Right lobe of liver (tissue), 4 donors: ENCODE measurements around the gene RPS5.

Source experiments
- POLR2A ChIP-seq: fragments of 450-650 bp; IDR thresholded peaks from one replicate; pipeline ENCODE4 v1.6.1; 2017; ENCODE audit warnings: antibody characterized with exemption, mild to moderate bottlenecking
- TF ChIP-seq, protein P1 (sequence below), 4 donors: fragments of 200-600 bp in 3 of 4; fragments of 450-650 bp in 1 of 4; IDR thresholded peaks; one replicate each; pipeline versions ENCODE4 v1.5.1 to v1.8.0; 2016 to 2022; ENCODE audit warnings: antibody characterized with exemption in 4 of 4, mild to moderate bottlenecking in 2 of 4
- donor health status: DM: no; HTN: no; CAD: no.
- donor health status: DM: no; HTN: no; CAD: no.
- donor health status: DM: no; HTN: yes; CAD: no.

DNA sequence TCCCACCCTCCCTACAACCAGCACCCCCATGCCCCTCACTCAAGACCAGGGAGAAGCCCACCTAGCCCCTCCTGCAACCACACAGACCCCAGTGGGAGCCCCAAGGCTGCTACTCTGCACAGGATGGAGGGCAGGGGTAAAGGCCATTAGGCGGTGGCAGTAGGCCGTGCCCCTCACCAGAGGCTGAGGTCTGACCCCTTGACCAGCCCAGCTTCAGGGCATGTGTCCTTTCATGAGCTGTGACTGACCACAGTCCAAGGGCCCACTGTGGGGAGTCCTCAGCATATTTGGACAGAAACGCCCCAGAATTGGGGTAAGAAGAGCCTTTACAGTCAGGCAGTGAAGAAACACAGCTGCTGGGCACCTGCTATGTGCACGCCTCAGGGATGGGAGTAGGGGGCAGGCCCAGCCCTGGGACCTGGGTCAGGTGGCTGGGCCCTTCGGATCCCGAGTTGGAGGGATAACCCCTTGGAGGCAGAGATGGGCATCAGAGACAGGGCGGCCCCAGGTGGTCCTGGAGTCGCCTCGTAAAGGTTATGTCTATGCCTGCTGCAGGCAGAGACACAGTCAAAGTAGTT, 1.7 kb upstream of the RPS5 start:
- TF ChIP-seq POLR2A: no peak
- TF ChIP-seq, protein P1, sequence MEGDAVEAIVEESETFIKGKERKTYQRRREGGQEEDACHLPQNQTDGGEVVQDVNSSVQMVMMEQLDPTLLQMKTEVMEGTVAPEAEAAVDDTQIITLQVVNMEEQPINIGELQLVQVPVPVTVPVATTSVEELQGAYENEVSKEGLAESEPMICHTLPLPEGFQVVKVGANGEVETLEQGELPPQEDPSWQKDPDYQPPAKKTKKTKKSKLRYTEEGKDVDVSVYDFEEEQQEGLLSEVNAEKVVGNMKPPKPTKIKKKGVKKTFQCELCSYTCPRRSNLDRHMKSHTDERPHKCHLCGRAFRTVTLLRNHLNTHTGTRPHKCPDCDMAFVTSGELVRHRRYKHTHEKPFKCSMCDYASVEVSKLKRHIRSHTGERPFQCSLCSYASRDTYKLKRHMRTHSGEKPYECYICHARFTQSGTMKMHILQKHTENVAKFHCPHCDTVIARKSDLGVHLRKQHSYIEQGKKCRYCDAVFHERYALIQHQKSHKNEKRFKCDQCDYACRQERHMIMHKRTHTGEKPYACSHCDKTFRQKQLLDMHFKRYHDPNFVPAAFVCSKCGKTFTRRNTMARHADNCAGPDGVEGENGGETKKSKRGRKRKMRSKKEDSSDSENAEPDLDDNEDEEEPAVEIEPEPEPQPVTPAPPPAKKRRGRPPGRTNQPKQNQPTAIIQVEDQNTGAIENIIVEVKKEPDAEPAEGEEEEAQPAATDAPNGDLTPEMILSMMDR (IDR thresholded peaks at IDR 0.05): no peak
